KMS-11 (cell line): Measurements from ENCODE around the gene PARD3B.

Experiments used
- H2AFZ ChIP-seq: fragments of 200-600 bp; sonication (generic); 2 replicates; pipeline ENCODE4 v1.6.1; 2016; ENCODE audit warnings: antibody characterized with exemption, mixed run types, low read depth
- H3K27ac ChIP-seq: fragments of 200-600 bp; sonication (generic); 2 replicates; pipeline ENCODE4 v1.6.1; 2016; ENCODE audit warnings: mild to moderate bottlenecking, mixed run types
- H3K27me3 ChIP-seq: fragments of 200-600 bp; sonication (generic); 2 replicates; pipeline ENCODE4 v1.6.1; 2017; ENCODE audit warnings: mild to moderate bottlenecking, low read depth, mixed run types, moderate library complexity; ENCODE audit not compliant: insufficient read depth
- H3K36me3 ChIP-seq: fragments of 200-600 bp; sonication (generic); 2 replicates; pipeline ENCODE4 v1.6.1; 2017; ENCODE audit warnings: mild to moderate bottlenecking, mixed run types; ENCODE audit not compliant: insufficient read depth
- H3K4me1 ChIP-seq: fragments of 200-600 bp; sonication (generic); 2 replicates; pipeline ENCODE4 v1.6.1; 2016; ENCODE audit warnings: mild to moderate bottlenecking, low read depth, mixed run types; ENCODE audit not compliant: poor library complexity, severe bottlenecking
- H3K4me2 ChIP-seq: fragments of 200-600 bp; sonication (generic); 2 replicates; pipeline ENCODE4 v1.7.0; 2016; ENCODE audit warnings: mild to moderate bottlenecking, mixed run types
- H3K4me3 ChIP-seq: fragments of 200-600 bp; sonication (generic); IDR thresholded peaks from 2 replicates; pipeline ENCODE4 v1.6.1; 2017; ENCODE audit warnings: low read depth, low read length, mixed read lengths; ENCODE audit not compliant: insufficient read depth
- H3K79me2 ChIP-seq: fragments of 200-600 bp; sonication (generic); 2 replicates; pipeline ENCODE4 v1.6.1; 2016; ENCODE audit warnings: low read depth, mixed run types; ENCODE audit not compliant: insufficient read depth
- H3K9ac ChIP-seq: fragments of 200-600 bp; sonication (generic); 2 replicates; pipeline ENCODE4 v1.6.1; 2016; ENCODE audit warnings: mild to moderate bottlenecking, mixed run types
- H4K20me1 ChIP-seq: fragments of 200-600 bp; sonication (generic); 2 replicates; pipeline ENCODE4 v1.6.1; 2016; ENCODE audit warnings: mild to moderate bottlenecking, mixed run types; ENCODE audit not compliant: insufficient read depth
- TF ChIP-seq, protein P1 (sequence below): fragments of 200-600 bp; sonication (generic); conservative IDR thresholded peaks from 2 replicates; pipeline ENCODE4 v1.6.1; 2017; ENCODE audit warnings: low read depth, mild to moderate bottlenecking, antibody characterized with exemption, low read length, moderate library complexity, mixed read lengths

PARD3B gene

DNA sequence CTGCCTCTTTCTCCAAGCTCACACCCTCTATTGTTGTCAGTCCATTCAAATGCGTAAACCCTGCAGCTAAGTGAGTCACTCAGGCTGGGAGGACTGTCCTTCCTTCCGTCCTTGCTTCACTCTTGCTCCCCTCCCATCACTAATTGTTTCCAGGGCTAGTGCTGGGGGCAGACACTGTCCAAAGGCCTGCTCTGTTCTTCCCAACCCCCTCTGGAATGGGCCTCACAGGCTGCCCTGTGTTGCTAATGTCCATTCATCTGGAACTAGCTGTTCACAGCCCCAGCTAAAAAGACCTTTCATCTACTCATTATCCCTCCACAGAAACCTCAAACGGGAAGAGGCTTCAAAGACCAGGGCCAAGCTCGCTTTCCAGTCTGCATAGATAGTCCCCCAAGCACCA is 1105.2 kb downstream of the PARD3B start:
- H3K4me1 ChIP-seq, result no peaks in the 10 kb centered on the region
- no peaks in the 10 kb centered on the region for H3K36me3 ChIP-seq
- H3K27me3 ChIP-seq, result no peaks in the 10 kb centered on the region
- no peak overlapping the region for H3K4me3 ChIP-seq
- H4K20me1 ChIP-seq, result no peaks in the 10 kb centered on the region
- no peaks in the 10 kb centered on the region for H3K79me2 ChIP-seq
- no peak overlapping the region for H3K4me2 ChIP-seq
- H3K9ac ChIP-seq, result no peak overlapping the region
- TF ChIP-seq, protein P1, sequence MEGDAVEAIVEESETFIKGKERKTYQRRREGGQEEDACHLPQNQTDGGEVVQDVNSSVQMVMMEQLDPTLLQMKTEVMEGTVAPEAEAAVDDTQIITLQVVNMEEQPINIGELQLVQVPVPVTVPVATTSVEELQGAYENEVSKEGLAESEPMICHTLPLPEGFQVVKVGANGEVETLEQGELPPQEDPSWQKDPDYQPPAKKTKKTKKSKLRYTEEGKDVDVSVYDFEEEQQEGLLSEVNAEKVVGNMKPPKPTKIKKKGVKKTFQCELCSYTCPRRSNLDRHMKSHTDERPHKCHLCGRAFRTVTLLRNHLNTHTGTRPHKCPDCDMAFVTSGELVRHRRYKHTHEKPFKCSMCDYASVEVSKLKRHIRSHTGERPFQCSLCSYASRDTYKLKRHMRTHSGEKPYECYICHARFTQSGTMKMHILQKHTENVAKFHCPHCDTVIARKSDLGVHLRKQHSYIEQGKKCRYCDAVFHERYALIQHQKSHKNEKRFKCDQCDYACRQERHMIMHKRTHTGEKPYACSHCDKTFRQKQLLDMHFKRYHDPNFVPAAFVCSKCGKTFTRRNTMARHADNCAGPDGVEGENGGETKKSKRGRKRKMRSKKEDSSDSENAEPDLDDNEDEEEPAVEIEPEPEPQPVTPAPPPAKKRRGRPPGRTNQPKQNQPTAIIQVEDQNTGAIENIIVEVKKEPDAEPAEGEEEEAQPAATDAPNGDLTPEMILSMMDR, result no peak
- H3K27ac ChIP-seq, result no peak overlapping the region
- H2AFZ ChIP-seq, result no peak overlapping the region

DNA sequence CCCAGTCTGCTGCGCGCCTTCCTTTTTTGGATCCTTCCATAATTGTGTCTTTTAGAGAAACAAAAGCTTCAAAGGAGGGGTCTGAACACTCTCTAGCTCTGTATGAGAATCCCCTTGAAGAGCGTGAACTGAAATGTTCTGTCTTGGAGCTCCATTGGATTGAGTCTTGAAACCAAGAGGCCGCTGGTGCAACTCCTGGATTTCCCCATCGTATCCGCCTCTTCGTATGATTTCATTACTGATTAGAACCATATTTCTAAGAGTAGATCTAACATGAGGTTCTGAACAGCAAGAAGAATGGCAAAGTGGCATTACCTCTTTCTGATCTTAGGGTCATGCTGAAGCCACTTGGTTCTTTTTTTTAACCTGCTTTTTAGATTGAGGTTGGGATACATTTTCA is 1105.7 kb downstream of the PARD3B start:
- H2AFZ ChIP-seq, result no peak overlapping the region
- TF ChIP-seq, protein P1, result no peak
- H3K4me2 ChIP-seq, result no peak overlapping the region
- H3K27me3 ChIP-seq, result no peaks in the 10 kb centered on the region
- no peaks in the 10 kb centered on the region for H3K36me3 ChIP-seq
- no peak overlapping the region for H3K27ac ChIP-seq
- no peak overlapping the region for H3K4me3 ChIP-seq
- H3K9ac ChIP-seq, result no peak overlapping the region
- H3K79me2 ChIP-seq, result no peaks in the 10 kb centered on the region
- H4K20me1 ChIP-seq, result no peaks in the 10 kb centered on the region
- H3K4me1 ChIP-seq, result no peaks in the 10 kb centered on the region

DNA sequence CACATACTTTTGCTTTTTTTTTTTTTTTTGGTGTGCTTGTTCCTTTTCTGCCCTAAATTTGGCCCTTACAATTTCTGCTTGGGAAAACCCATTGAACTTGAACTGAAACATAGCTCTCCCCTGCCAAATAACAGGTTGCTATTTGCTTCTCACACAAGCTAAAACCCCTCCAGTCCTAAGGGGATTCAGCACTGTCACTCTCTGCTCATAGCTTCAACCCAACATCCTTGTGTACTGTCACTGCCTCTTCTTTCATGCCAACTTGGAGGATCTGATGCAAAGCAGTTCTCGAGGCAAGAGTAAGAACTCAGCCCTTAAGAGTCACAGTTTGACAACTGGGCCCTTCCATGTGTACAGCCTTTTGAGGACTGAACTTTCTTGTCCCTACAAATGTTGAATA is 1106.4 kb downstream of the PARD3B start:
- Histone ChIP-seq H3K4me2 (no peak overlapping the region), H3K9ac (no peak overlapping the region)

DNA sequence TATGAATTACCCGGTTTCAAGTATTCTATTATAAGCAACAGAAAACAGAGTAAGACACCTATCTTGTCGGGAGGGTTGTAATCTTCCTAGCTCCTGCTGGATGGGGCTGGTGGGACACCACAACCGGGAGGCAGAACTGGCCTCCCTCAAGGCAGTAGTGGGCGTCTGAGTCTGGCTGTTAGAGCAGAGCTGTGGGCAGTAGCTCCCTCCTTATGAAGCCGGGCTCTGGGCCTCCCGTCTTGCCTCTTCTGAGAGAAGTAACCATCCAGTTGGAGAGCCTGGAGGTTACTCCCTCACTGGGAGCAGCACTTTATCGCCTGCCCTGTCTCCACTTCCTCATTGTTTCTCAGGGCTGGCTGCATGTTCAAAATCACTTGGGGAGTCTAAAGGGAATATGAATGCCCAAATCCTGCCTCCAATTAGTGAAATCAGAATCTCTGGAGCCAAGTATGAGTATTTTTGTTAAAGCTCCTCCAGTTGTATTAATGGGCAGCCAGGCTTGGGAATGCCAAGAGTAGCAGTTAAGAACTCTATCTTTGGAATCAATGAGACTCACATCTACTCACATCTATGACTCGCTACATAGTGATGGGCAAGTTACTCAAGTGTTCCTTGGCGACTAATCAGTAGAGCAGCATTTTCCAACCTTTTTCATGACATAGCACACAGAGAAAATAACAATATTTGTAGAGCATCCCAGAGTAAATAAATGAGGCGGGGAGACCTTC is 1109.8 kb downstream of the PARD3B start:
- Histone ChIP-seq H3K27ac (no peak overlapping the region), H4K20me1 (no peaks in the 10 kb centered on the region), H3K36me3 (no peaks in the 10 kb centered on the region), H3K4me3 (no peak overlapping the region), H3K4me1 (no peaks in the 10 kb centered on the region), H3K79me2 (no peaks in the 10 kb centered on the region), H3K9ac (no peak overlapping the region), H2AFZ (no peak overlapping the region), H3K27me3 (no peaks in the 10 kb centered on the region), H3K4me2 (no peak overlapping the region)
- TF ChIP-seq, protein P1, result no peak

More for the DNA sequence above, 1106.4 kb downstream of the PARD3B start:
- no peaks in the 10 kb centered on the region for H3K36me3 ChIP-seq
- H3K27me3 ChIP-seq, result no peaks in the 10 kb centered on the region
- H3K4me1 ChIP-seq, result no peaks in the 10 kb centered on the region
- no peak overlapping the region for H2AFZ ChIP-seq
- H4K20me1 ChIP-seq, result no peaks in the 10 kb centered on the region
- no peaks in the 10 kb centered on the region for H3K79me2 ChIP-seq
- no peak overlapping the region for H3K27ac ChIP-seq
- H3K4me3 ChIP-seq, result no peak overlapping the region
- TF ChIP-seq, protein P1, result no peak
